Right atrium auricular region (tissue), 2 donors: Measurements from ENCODE around the gene SCN10A. TPM values are rescaled to one million over a fixed set of nuclear protein-coding genes. Genes with fewer than 3 reads are reported as not detected.

ENCODE experiments used
- DNase-seq: peaks from one replicate; pipeline ENCODE4 v3.0.0-alpha.2; 2019; ENCODE audit warnings: low spot score
- H3K27ac ChIP-seq, 2 donors: fragments of 200-600 bp; sonication (generic); 1 replicate in 1 of 2; 2 replicates in 1 of 2; pipeline ENCODE4 v1.5.1; 2016 to 2019
- H3K27me3 ChIP-seq, 2 donors: fragments of 200-600 bp; sonication (generic); one replicate each; pipeline versions ENCODE4 v1.5.1 to v1.6.0; 2017 to 2019
- H3K36me3 ChIP-seq: fragments of 200-600 bp; sonication (generic); one replicate; pipeline ENCODE4 v1.5.1; 2016
- H3K4me1 ChIP-seq, 2 donors: fragments of 200-600 bp; sonication (generic); one replicate each; pipeline versions ENCODE4 v1.5.1 to v1.6.0; 2017 to 2019
- H3K4me3 ChIP-seq, 2 donors: fragments of 200-600 bp; sonication (generic); 1 replicate in 1 of 2; 2 replicates in 1 of 2; pipeline ENCODE4 v1.5.1; 2017 to 2019; ENCODE audit warnings: mild to moderate bottlenecking in 1 of 2, moderate library complexity in 1 of 2
- H3K9me3 ChIP-seq, 2 donors: fragments of 200-600 bp; sonication (generic); one replicate each; pipeline ENCODE4 v1.5.1; 2019
- total RNA-seq, 2 donors: library from RNA; depleted of rRNA; stranded (reverse); fragments of >200 nt; gene quantifications; one replicate each; pipeline ENCODE4 v1.1.0, GENCODE V29; 2016
- TF ChIP-seq, protein P1 (sequence below), 2 donors: fragments of 200-600 bp; sonication (generic); IDR thresholded peaks; one replicate each; pipeline ENCODE4 v1.5.1; 2019; ENCODE audit warnings: antibody characterized with exemption in 2 of 2

Gene SCN10A
- total RNA-seq, 2 donors from 2014 or later = 0.90 TPM; not detected in 1

DNA sequence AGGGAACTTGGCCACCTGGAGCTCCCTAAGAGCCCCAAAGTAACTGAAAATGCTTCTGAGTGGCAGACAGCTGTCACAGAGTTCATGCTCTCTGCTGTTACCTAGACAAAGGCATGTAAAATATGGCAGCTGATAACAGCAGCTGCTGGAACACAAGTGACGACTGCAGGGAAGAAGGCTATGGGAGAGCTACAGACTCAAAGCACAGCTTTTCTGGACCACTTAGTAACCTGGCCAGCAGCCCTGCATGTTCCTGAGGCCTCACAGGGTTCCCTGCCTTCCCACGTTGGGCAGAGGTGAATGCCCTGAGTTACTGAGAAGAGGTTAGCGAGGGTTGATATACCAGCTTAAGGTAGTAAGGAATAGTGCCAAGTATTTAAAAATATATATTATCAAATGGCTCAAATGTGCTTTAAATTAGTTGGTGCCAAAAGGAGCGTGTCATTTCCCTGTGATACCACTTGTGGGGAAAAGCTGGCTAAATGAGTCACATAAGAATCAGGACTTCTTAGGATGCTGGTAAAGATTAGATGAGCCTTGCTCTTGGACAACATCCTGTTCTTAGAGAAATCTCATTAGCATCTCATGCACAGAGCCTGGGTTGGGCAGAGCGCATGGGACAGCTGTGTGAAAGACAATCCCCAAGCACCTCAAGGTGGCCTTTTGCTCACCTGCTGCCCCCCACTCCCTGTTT is 90.1 kb downstream of the SCN10A start:
- no peak for DNase-seq
- peaks cover 0 to 36% of the 10 kb centered on the region in 2 donors for H3K4me1 ChIP-seq
- H3K27ac ChIP-seq = peak overlapping the region; percentile 70 to 85
- H3K36me3 ChIP-seq = no peaks in the 10 kb centered on the region
- TF ChIP-seq, protein P1, sequence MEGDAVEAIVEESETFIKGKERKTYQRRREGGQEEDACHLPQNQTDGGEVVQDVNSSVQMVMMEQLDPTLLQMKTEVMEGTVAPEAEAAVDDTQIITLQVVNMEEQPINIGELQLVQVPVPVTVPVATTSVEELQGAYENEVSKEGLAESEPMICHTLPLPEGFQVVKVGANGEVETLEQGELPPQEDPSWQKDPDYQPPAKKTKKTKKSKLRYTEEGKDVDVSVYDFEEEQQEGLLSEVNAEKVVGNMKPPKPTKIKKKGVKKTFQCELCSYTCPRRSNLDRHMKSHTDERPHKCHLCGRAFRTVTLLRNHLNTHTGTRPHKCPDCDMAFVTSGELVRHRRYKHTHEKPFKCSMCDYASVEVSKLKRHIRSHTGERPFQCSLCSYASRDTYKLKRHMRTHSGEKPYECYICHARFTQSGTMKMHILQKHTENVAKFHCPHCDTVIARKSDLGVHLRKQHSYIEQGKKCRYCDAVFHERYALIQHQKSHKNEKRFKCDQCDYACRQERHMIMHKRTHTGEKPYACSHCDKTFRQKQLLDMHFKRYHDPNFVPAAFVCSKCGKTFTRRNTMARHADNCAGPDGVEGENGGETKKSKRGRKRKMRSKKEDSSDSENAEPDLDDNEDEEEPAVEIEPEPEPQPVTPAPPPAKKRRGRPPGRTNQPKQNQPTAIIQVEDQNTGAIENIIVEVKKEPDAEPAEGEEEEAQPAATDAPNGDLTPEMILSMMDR (IDR thresholded peaks at IDR 0.05) = no peak
- no peaks in the 10 kb centered on the region for H3K27me3 ChIP-seq
- H3K9me3 ChIP-seq = no peaks in the 10 kb centered on the region
- H3K4me3 ChIP-seq = no peak overlapping the region

DNA sequence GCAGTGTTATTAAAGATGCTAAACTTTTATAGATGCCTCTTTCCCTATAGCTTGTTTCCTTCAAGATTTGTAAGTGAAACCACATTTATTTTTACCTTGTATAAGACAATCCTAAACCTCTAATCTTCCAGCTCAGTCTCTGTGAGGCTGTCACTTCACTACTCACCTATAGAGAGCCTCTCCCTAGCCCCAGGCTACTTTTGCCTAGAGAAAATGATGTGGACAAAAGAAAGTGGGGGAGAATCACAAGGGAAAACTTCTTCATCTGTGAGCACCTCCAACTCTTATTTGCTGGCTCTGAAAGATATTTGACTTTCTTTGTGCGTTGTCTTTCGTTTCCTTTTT is 91.7 kb downstream of the SCN10A start:
- H3K27me3 ChIP-seq = no peaks in the 10 kb centered on the region
- peak overlapping the region; percentile 70 to 85 for H3K27ac ChIP-seq
- H3K4me3 ChIP-seq = no peak overlapping the region
- no peaks in the 10 kb centered on the region for H3K36me3 ChIP-seq
- DNase-seq = no peak
- TF ChIP-seq, protein P1 (IDR thresholded peaks at IDR 0.05) = no peak
- peaks cover 0 to 36% of the 10 kb centered on the region in 2 donors for H3K4me1 ChIP-seq
- no peaks in the 10 kb centered on the region for H3K9me3 ChIP-seq

DNA sequence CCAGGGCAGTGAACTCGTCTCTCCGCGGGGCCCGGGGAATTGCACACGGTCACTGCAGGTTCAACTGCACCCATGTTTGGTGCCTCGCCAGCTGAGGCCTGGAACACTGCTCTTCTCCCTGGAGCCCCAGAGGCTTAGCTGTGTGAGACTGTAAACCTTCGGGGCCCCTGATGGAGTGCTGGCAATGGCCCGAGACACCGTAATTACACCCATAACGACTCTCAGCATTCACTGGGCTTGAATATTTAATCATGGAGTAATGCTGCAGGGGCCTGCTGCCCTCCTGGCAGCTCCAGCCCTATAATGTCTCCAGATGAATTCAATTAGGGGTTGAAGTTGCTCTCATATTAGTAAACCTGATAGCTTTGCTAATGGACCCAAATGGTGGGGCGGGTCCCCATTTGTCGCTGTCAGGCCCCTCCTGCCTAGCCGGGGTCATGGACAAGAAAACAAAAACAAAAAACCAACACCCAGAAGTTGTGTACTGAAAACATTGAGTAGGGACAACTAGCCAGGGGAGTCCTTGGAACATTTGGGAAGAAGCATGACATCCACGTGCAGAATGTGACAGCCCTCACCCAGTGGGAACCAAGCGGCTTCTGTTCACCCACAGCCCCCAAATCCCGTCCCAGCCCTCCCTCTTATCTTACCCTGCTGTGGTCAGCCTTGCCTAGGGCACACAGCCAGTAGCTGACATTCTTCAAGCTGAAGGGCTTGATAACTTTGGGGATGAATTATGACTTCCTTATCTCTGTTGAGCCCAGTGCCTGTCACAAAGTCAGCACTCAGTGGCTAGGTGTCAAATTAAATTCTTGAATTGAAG is 92.2 kb downstream of the SCN10A start:
- TF ChIP-seq, protein P1 (IDR thresholded peaks at IDR 0.05) = no peak
- DNase-seq = no peak
- no peaks in the 10 kb centered on the region for H3K27me3 ChIP-seq
- H3K4me3 ChIP-seq = no peak overlapping the region
- no peaks in the 10 kb centered on the region for H3K36me3 ChIP-seq
- H3K9me3 ChIP-seq = no peaks in the 10 kb centered on the region
- H3K4me1 ChIP-seq = peaks cover 0 to 37% of the 10 kb centered on the region in 2 donors
- H3K27ac ChIP-seq = peak overlapping the region; percentile 70 to 85

DNA sequence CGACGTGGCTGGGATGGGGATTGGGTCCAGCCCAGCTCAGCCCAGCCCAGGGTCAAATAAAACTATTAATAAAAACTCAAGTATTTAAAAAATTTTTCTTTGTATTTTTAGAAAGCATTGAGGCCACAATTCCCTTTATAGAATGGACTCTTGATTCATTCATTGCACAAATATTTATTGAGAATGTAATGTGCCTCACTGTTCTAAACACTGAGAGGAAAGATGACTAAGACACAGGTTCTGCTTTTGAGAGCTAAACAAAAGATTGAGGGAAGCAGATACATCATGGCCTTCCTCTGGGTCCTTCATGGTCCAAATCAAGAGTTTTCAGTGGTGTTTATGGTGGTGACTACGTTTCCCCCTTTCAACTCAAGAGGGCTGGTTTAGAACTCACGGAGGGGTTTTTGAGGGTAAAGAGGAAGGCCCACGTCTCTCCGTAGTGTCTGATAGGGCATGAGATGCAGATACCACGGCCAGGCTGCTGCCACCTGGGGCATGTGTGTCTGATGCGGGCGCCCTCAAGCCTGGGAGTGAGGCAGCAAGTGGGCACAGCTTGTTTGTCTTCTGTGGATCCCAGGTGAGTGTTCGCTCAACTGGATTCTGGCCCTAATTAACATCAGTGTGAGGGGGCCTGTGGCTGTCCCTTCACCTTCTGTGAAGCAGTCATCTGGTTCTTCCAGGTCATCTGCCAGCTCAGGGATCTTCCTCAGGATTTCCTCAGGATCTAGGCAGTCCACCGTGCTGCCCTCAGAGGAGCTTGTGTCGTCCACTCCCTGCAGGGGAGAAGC is 93.0 kb downstream of the SCN10A start:
- TF ChIP-seq, protein P1 (IDR thresholded peaks at IDR 0.05) = no peak
- Histone ChIP-seq H3K4me1 (peaks cover 0 to 45% of the 10 kb centered on the region in 2 donors), H3K27ac (peak overlapping the region; percentile 70 to 85), H3K9me3 (no peaks in the 10 kb centered on the region), H3K27me3 (no peaks in the 10 kb centered on the region), H3K4me3 (no peak overlapping the region), H3K36me3 (no peaks in the 10 kb centered on the region)
- peak; percentile 13 for DNase-seq

DNA sequence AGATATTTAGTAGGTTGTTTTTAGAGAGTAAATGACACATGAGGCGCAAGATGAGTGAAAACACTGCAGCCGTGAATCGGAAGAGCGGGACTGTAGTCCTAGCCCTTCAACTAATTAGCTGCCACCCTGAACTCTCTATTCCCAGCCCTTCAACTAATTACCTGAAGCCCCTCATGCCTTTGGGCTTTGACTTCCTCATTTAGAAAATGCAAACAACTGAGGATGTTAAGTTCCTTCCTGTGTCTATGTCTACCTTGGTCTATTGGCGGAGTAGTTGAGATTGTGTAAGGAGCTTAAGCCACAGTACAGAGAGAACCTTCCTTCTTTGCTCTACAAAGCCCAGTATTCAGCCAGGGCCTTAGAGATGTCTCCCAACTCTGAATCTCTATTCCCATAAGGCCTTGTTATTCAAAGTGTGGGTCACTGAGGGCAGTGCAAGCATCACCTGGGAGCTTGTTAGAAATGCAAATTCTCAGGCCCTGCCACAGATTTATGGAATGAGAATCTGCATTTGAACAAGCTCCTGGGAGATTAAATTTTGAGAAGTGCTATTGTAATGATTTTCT is 94.7 kb downstream of the SCN10A start:
- Histone ChIP-seq H3K27me3 (no peaks in the 10 kb centered on the region), H3K27ac (peak overlapping the region; percentile 3 to 90), H3K4me3 (no peak overlapping the region), H3K36me3 (no peaks in the 10 kb centered on the region), H3K9me3 (no peaks in the 10 kb centered on the region), H3K4me1 (peaks cover 0 to 39% of the 10 kb centered on the region in 2 donors)
- no peak for DNase-seq
- TF ChIP-seq, protein P1 (IDR thresholded peaks at IDR 0.05) = no peak
